PC-9 (cell line): ENCODE results near the gene DOCK4.

Experiments
- CTCF ChIP-seq: fragments of 200-600 bp; sonication (generic); conservative IDR thresholded peaks from 2 replicates; pipeline ENCODE4 v1.6.1; 2017; ENCODE audit warnings: mixed run types, antibody characterized with exemption, mild to moderate bottlenecking, moderate library complexity
- EZH2 ChIP-seq: fragments of 200-600 bp; sonication (generic); IDR thresholded peaks from 2 replicates; pipeline ENCODE4 v1.8.0; 2017; ENCODE audit warnings: antibody characterized with exemption, low read depth

GRCh38 chr7:112083776-112084355 lies 122.3 kb downstream of the DOCK4 start:
- TF ChIP-seq CTCF (no peak), EZH2 (no peak)
